Thyroid gland (tissue), 4 donors: ENCODE data around the gene ABL2. TPM values are rescaled to one million over a fixed set of nuclear protein-coding genes. Genes with fewer than 3 reads are reported as not detected.

Source experiments
- DNase-seq, 2 donors: peaks; one replicate each; pipeline ENCODE4 v3.0.0-alpha.2; 2019
- H3K27ac ChIP-seq, 3 donors: fragments of 200-600 bp; sonication (generic); 1 replicate in 2 of 3; 2 replicates in 1 of 3; pipeline ENCODE4 v1.5.1; 2016 to 2019; ENCODE audit warnings: mild to moderate bottlenecking in 1 of 3, moderate library complexity in 1 of 3
- H3K27me3 ChIP-seq: fragments of 200-600 bp; sonication (generic); one replicate; pipeline ENCODE4 v1.5.1; 2019
- H3K36me3 ChIP-seq, 2 donors: fragments of 200-600 bp; sonication (generic); one replicate each; pipeline ENCODE4 v1.5.1; 2016 to 2019
- H3K4me1 ChIP-seq, 2 donors: fragments of 200-600 bp; sonication (generic); one replicate each; pipeline ENCODE4 v1.5.1; 2017 to 2019
- H3K4me3 ChIP-seq, 3 donors: fragments of 200-600 bp; sonication (generic); replicated peaks in 1 of 3; 1 replicate in 2 of 3; 2 replicates in 1 of 3; pipeline ENCODE4 v1.5.1; 2016; ENCODE audit warnings: mild to moderate bottlenecking in 1 of 3
- H3K9me3 ChIP-seq: fragments of 200-600 bp; sonication (generic); one replicate; pipeline ENCODE4 v1.5.1; 2017
- POLR2A ChIP-seq, 2 donors: fragments of 450-650 bp; IDR thresholded peaks; one replicate each; pipeline ENCODE4 v1.6.1; 2017; ENCODE audit warnings: antibody characterized with exemption in 2 of 2, mild to moderate bottlenecking in 2 of 2, moderate library complexity in 1 of 2
- WGBS, 2 donors: methylation state at CpG; one replicate each; pipeline ENCODE4 v1.1.5; 2017; 5-methylcytosine and 5-hydroxymethylcytosine counted together
- intact Hi-C: fragments of 100-400 bp; cut with DNase I; formaldehyde crosslinking; loops from one replicate; pipeline ENCODE4 v1.15.1; 2023
- total RNA-seq, 4 donors: library from RNA; depleted of rRNA; stranded (reverse); fragments of >200 nt; gene quantifications; one replicate each; pipeline ENCODE4 v1.2.3, GENCODE V29; 2016
- TF ChIP-seq, protein P1 (sequence below), 6 experiments: fragments of 200-600 bp in 3 of 6; fragments of 450-650 bp in 3 of 6; sonication (generic) in 3 of 6; IDR thresholded peaks; one replicate each; pipeline ENCODE4 v1.5.1; 2016 to 2019; ENCODE audit warnings: antibody characterized with exemption in 6 of 6, mild to moderate bottlenecking in 2 of 6, inconsistent platforms in 1 of 6, moderate library complexity in 1 of 6

The ABL2 gene
- total RNA-seq, 4 donors from 2014 or later, result 11.8 to 21.2 (median 18.9) TPM

DNA sequence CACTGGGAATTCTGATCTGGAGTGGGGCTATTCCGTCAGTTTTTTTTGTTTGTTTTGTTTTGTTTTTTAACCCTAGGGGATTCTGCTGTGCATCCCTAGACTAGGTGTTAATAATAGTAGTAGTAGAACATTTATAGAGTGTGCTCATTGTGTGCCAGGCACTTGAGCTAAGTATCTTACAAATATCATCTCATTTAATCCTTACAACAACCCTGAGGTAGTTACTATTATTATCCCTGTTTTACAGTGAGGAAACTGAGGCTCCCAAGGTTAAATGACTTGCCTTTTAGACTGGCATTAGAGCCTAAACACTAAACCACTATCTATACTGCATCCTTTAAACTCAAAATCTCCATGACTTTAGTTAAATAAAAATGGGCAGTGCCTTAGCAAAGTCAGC is 125.5 kb downstream of the ABL2 start:
- no peaks in the 10 kb centered on the region for H3K4me1 ChIP-seq
- H3K9me3 ChIP-seq, result no peaks in the 10 kb centered on the region
- 94 to 100% methylated on average over 1 of the region's 1 CpG for WGBS, 2 donors
- no peak for TF ChIP-seq POLR2A (IDR thresholded peaks at IDR 0.05)
- TF ChIP-seq, protein P1, sequence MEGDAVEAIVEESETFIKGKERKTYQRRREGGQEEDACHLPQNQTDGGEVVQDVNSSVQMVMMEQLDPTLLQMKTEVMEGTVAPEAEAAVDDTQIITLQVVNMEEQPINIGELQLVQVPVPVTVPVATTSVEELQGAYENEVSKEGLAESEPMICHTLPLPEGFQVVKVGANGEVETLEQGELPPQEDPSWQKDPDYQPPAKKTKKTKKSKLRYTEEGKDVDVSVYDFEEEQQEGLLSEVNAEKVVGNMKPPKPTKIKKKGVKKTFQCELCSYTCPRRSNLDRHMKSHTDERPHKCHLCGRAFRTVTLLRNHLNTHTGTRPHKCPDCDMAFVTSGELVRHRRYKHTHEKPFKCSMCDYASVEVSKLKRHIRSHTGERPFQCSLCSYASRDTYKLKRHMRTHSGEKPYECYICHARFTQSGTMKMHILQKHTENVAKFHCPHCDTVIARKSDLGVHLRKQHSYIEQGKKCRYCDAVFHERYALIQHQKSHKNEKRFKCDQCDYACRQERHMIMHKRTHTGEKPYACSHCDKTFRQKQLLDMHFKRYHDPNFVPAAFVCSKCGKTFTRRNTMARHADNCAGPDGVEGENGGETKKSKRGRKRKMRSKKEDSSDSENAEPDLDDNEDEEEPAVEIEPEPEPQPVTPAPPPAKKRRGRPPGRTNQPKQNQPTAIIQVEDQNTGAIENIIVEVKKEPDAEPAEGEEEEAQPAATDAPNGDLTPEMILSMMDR (IDR thresholded peaks at IDR 0.05), result no peak
- peaks cover 15 to 21% of the 10 kb centered on the region in 2 donors for H3K36me3 ChIP-seq
- H3K4me3 ChIP-seq, result no peak overlapping the region
- H3K27ac ChIP-seq, result no peak overlapping the region
- no peak for DNase-seq
- H3K27me3 ChIP-seq, result no peaks in the 10 kb centered on the region
- intact Hi-C loops, result no loop called here

DNA sequence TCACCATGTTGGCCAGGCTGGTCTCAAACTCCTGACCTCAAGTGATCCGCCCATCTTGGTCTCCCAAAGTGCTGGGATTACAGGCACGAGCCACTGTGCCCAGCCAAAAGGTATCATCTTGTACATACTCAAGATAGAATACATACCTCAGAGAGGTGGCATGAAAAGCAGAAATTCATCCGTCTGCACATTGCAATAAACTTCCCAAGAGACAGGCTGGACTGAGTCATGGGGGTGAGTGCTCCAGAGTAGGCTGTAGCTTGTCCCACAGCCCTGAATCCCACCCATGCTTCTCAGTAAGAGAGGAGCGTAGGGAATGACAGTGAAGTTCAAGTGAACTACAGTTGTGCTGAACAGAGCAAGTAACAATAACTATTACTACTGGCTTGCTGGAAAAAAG is 127.9 kb downstream of the ABL2 start:
- Histone ChIP-seq H3K27ac (no peak overlapping the region), H3K27me3 (no peaks in the 10 kb centered on the region), H3K9me3 (no peaks in the 10 kb centered on the region), H3K4me1 (no peaks in the 10 kb centered on the region), H3K36me3 (peaks cover 1 to 3% of the 10 kb centered on the region in 2 donors), H3K4me3 (no peak overlapping the region)
- 97 to 98% methylated on average over 4 of the region's 4 CpGs for WGBS, 2 donors
- no peak for TF ChIP-seq POLR2A (IDR thresholded peaks at IDR 0.05)
- TF ChIP-seq, protein P1 (IDR thresholded peaks at IDR 0.05), result no peak
- intact Hi-C loops, result no loop called here
- no peak for DNase-seq

DNA sequence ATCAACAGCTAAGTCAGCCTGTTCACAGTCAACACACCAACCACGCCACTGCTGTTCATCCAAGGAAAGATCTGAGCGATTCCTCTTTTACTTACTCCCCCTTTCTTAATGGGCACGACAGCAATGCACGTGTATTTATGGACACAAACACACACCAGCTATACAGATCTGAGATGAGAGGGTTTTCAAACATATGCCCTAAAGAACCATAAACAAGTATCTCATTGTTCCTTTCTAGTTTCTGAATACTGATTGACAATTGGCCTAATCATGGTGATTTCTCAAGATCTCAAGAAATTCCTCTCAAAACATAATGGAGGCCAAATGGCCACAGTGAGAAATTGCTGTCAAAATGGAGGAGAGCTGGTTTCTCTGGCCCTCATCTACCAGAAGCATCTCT is 129.6 kb downstream of the ABL2 start:
- DNase-seq, result no peak
- TF ChIP-seq, protein P1 (IDR thresholded peaks at IDR 0.05), result no peak
- no peak for TF ChIP-seq POLR2A (IDR thresholded peaks at IDR 0.05)
- Histone ChIP-seq H3K9me3 (no peaks in the 10 kb centered on the region), H3K4me3 (no peak overlapping the region), H3K27ac (no peak overlapping the region), H3K27me3 (no peaks in the 10 kb centered on the region), H3K4me1 (no peaks in the 10 kb centered on the region), H3K36me3 (peaks cover 14 to 15% of the 10 kb centered on the region in 2 donors)
- intact Hi-C loops, result no loop called here
- WGBS, 2 donors, result 97 to 98% methylated on average over 4 of the region's 4 CpGs

DNA sequence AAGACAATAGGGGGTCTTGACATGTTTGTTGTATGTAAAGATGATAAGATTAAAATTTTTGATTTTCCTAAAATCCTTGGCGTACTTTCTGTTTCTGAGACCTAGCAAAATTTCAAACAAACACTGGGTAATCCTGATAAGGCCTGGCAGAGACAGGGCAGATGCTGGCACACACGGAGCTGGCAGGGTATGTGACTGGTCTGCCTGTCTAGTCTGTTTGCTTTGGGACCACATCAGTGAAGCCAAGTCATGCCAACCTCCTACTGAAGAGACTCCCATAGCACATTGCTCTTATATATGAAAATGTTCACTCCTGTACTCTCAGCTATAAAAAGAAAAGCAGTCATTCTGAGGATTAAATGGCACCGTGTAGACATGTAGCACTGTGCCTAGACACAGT is 133.6 kb downstream of the ABL2 start:
- Histone ChIP-seq H3K27me3 (no peaks in the 10 kb centered on the region), H3K27ac (no peak overlapping the region), H3K9me3 (no peaks in the 10 kb centered on the region), H3K4me1 (no peaks in the 10 kb centered on the region), H3K36me3 (peaks cover 27 to 35% of the 10 kb centered on the region in 2 donors), H3K4me3 (no peak overlapping the region)
- DNase-seq, result no peak
- intact Hi-C loops, result no loop called here
- TF ChIP-seq POLR2A (IDR thresholded peaks at IDR 0.05), result no peak
- TF ChIP-seq, protein P1 (IDR thresholded peaks at IDR 0.05), result no peak
- WGBS, 2 donors, result 91 to 95% methylated on average over 3 of the region's 3 CpGs

DNA sequence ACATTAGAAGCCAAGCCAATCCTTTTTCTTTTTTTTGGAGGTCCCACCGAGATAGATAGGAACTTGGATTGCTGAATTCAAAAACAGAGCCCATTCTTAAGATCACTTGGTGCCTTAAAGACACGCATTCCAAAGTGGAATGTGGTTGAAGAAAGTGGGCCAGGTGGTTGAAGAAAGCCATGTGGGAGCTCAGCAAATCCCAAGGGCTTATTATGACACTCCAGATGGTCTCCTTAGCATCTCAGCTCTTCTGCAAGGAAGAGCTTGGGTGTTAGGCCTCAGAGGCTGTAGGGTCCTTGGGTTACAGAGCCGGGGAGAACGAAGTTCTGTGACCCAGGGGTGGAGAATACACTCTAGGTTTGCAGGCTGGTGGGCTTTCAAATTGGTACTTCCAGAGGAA is 134.1 kb downstream of the ABL2 start:
- DNase-seq, result no peak
- no peaks in the 10 kb centered on the region for H3K9me3 ChIP-seq
- no peaks in the 10 kb centered on the region for H3K4me1 ChIP-seq
- peaks cover 27 to 35% of the 10 kb centered on the region in 2 donors for H3K36me3 ChIP-seq
- WGBS, 2 donors, result 90 to 91% methylated on average over 4 of the region's 4 CpGs
- intact Hi-C loops, result no loop called here
- TF ChIP-seq, protein P1 (IDR thresholded peaks at IDR 0.05), result no peak
- no peak for TF ChIP-seq POLR2A (IDR thresholded peaks at IDR 0.05)
- H3K27me3 ChIP-seq, result no peaks in the 10 kb centered on the region
- no peak overlapping the region for H3K4me3 ChIP-seq
- H3K27ac ChIP-seq, result no peak overlapping the region
